ENCODE results near the gene MYO9A.

Gene MYO9A

DNA sequence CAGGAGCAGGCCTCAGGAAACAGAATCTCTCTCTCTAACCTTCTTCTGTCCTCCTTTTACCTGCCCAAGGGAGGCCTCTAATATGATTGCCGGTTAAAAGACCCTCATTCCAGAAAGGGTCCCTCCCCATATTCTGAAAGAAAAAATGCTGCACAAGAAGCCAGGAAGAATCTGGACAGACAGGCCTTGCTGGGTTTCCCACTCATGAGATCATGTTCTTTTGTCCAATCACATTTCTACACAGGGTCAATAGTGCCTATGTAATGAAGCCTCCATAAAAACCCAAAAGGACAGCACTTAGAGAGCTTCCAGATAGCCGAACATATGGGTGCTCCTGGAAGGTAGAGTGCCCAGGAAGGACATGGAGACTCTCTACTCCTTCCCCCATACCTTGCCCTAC is 146.0 kb downstream of the MYO9A start:
- Mint-ChIP-seq H3K27ac (no peak overlapping the region), H3K36me3 (ENCODE audit: low read depth) (no peaks in the 10 kb centered on the region), H3K9me3 (no peaks in the 10 kb centered on the region), H3K4me1 (ENCODE audit: low read depth) (no peaks in the 10 kb centered on the region), H3K27me3 (ENCODE audit: low read depth) (no peaks in the 10 kb centered on the region), H3K4me3 (no peak overlapping the region)
- DNase-seq (ENCODE audit: low spot score) = no peak

- Mint-ChIP-seq H3K27me3 (ENCODE audit: low read depth) (no peaks in the 10 kb centered on the region), H3K27ac (no peak overlapping the region), H3K36me3 (ENCODE audit: low read depth) (no peaks in the 10 kb centered on the region), H3K4me3 (no peak overlapping the region), H3K4me1 (ENCODE audit: low read depth) (no peaks in the 10 kb centered on the region), H3K9me3 (no peaks in the 10 kb centered on the region)
- DNase-seq (ENCODE audit: low spot score) = no peak
Measured at GRCh38 chr15:71970435-71970834, 147.5 kb downstream of the MYO9A start.

DNA sequence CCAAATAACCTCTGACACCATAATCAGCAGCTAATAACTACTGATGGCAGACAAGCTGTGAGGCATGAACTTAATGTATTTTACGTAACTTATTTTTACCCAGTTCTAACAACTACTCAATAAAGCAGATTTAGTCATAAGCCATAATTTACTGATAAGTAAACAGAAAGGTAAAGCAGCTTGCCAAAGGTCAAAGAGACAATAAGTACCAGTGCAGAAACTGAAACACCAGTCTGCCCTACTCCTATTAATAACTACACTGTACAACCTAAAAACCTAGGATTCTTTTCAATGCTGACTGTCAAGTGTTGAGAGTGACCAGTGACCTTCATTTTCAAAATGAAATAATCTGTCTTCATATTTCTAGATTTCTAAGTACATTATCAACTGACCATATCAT is 155.4 kb downstream of the MYO9A start:
- DNase-seq (ENCODE audit: low spot score) = no peak
- Mint-ChIP-seq H3K27ac (no peak overlapping the region), H3K9me3 (no peaks in the 10 kb centered on the region), H3K4me1 (ENCODE audit: low read depth) (no peaks in the 10 kb centered on the region), H3K36me3 (ENCODE audit: low read depth) (no peaks in the 10 kb centered on the region), H3K27me3 (ENCODE audit: low read depth) (no peaks in the 10 kb centered on the region), H3K4me3 (no peak overlapping the region)

- H3K36me3 Mint-ChIP-seq (ENCODE audit: low read depth) = no peaks in the 10 kb centered on the region
- no peaks in the 10 kb centered on the region for H3K9me3 Mint-ChIP-seq
- no peak overlapping the region for H3K27ac Mint-ChIP-seq
- no peak for DNase-seq (ENCODE audit: low spot score)
- H3K4me3 Mint-ChIP-seq = no peak overlapping the region
- no peaks in the 10 kb centered on the region for H3K27me3 Mint-ChIP-seq (ENCODE audit: low read depth)
- H3K4me1 Mint-ChIP-seq (ENCODE audit: low read depth) = peaks cover 1% of the 10 kb centered on the region
Measured at GRCh38 chr15:71957026-71957425, 160.9 kb downstream of the MYO9A start.

DNA sequence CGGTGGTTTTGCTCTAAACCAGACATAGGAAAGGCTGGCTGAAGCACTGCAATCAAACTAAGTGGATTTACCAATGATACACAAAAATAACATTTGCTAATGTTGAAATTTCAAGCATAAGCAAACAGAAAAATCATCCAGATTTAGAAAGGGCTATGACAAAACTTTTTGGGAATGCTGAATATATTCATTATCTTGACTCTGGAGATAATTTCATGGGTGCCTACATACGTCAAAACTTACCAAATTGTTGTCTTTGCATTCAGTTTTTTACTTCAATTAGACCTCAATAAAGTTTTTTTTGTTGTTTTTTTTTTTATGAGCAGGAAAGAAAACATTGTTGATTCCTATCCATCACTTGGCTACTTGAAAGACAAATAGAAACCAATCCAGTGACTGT is 166.8 kb downstream of the MYO9A start:
- H3K4me1 Mint-ChIP-seq (ENCODE audit: low read depth) = peaks cover 1% of the 10 kb centered on the region
- no peaks in the 10 kb centered on the region for H3K9me3 Mint-ChIP-seq
- no peak overlapping the region for H3K4me3 Mint-ChIP-seq
- no peaks in the 10 kb centered on the region for H3K36me3 Mint-ChIP-seq (ENCODE audit: low read depth)
- DNase-seq (ENCODE audit: low spot score) = no peak
- H3K27me3 Mint-ChIP-seq (ENCODE audit: low read depth) = no peaks in the 10 kb centered on the region
- no peak overlapping the region for H3K27ac Mint-ChIP-seq

GRCh38 chr15:71945012-71945411 is 172.9 kb downstream of the MYO9A start:
- Mint-ChIP-seq H3K27me3 (ENCODE audit: low read depth) (no peaks in the 10 kb centered on the region), H3K27ac (no peak overlapping the region), H3K9me3 (no peaks in the 10 kb centered on the region), H3K4me3 (no peak overlapping the region), H3K36me3 (ENCODE audit: low read depth) (no peaks in the 10 kb centered on the region), H3K4me1 (ENCODE audit: low read depth) (no peaks in the 10 kb centered on the region)
- DNase-seq (ENCODE audit: low spot score) = no peak

DNA sequence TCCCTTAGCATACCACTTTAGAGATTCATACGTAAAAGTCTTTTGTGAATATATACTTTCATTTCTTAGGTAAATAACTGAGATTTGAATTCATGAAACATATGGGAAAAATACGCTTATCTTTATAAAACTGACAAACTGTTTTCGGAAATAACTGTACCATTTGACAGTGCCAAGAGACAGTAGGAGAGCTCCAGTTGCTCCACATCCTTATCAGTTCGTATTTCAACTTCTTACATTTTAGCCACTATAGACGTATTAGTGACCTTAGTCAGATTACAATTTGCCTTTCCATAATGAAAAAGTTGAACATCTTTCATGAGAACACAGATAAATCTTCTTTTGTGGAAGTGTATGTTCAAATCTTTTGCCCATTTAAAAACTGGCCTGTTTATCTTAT is 174.1 kb downstream of the MYO9A start:
- Mint-ChIP-seq H3K9me3 (no peaks in the 10 kb centered on the region), H3K4me3 (no peak overlapping the region), H3K4me1 (ENCODE audit: low read depth) (no peaks in the 10 kb centered on the region), H3K27ac (no peak overlapping the region), H3K36me3 (ENCODE audit: low read depth) (no peaks in the 10 kb centered on the region), H3K27me3 (ENCODE audit: low read depth) (no peaks in the 10 kb centered on the region)
- DNase-seq (ENCODE audit: low spot score) = no peak

GRCh38 chr15:71939981-71940588 is 177.9 kb downstream of the MYO9A start:
- H3K27ac Mint-ChIP-seq = no peak overlapping the region
- no peaks in the 10 kb centered on the region for H3K27me3 Mint-ChIP-seq (ENCODE audit: low read depth)
- peaks cover 2% of the 10 kb centered on the region for H3K36me3 Mint-ChIP-seq (ENCODE audit: low read depth)
- H3K4me1 Mint-ChIP-seq (ENCODE audit: low read depth) = no peaks in the 10 kb centered on the region
- H3K4me3 Mint-ChIP-seq = no peak overlapping the region
- no peaks in the 10 kb centered on the region for H3K9me3 Mint-ChIP-seq
- DNase-seq (ENCODE audit: low spot score) = no peak

GRCh38 chr15:71937650-71938311 is 180.2 kb downstream of the MYO9A start:
- no peaks in the 10 kb centered on the region for H3K4me1 Mint-ChIP-seq (ENCODE audit: low read depth)
- peaks cover 8% of the 10 kb centered on the region for H3K36me3 Mint-ChIP-seq (ENCODE audit: low read depth)
- H3K27ac Mint-ChIP-seq = no peak overlapping the region
- H3K27me3 Mint-ChIP-seq (ENCODE audit: low read depth) = no peaks in the 10 kb centered on the region
- no peaks in the 10 kb centered on the region for H3K9me3 Mint-ChIP-seq
- H3K4me3 Mint-ChIP-seq = no peak overlapping the region
- no peak for DNase-seq (ENCODE audit: low spot score)

DNA sequence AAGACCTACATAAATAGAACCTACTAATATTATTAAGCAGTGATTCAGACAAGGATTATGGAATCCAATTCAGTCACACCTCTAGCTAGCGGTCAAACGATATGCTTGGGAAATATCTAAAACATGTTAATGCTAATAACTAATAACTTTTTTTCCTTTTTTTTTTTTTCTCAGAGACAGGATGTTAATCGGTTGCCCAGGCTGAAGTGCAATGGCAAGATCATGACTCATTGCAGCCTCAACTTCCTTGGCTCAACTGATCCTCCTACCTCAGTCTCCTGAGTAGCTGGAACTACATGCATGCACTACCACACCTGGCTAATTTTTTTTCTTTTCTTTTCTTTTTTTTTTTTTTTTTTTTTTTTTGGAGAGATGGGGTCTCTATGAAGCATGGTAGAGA is 183.5 kb downstream of the MYO9A start:
- Mint-ChIP-seq H3K27me3 (ENCODE audit: low read depth) (no peaks in the 10 kb centered on the region), H3K36me3 (ENCODE audit: low read depth) (peaks cover 27% of the 10 kb centered on the region), H3K4me1 (ENCODE audit: low read depth) (no peaks in the 10 kb centered on the region), H3K9me3 (peaks cover 25% of the 10 kb centered on the region), H3K4me3 (no peak overlapping the region), H3K27ac (no peak overlapping the region)
- DNase-seq (ENCODE audit: low spot score) = no peak

DNA sequence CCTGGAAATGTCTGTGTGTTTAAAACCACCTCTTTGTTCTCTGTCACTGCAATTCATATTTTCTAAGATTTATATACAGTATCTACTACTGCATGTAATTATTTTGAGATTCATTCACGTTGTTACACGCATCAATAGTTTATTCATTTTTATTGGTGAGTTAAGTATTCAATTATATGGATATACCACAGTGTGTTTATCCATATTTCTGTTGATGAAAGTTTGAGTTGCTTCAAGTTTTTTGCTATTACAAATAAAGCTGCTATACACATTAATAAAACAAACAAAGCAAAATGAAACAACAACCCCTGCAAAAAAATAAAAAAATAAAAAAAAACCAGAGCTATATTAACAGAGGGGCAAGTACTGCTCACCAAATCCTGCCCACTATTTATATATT is 185.3 kb downstream of the MYO9A start:
- no peaks in the 10 kb centered on the region for H3K27me3 Mint-ChIP-seq (ENCODE audit: low read depth)
- H3K4me3 Mint-ChIP-seq = no peak overlapping the region
- peaks cover 27% of the 10 kb centered on the region for H3K36me3 Mint-ChIP-seq (ENCODE audit: low read depth)
- no peaks in the 10 kb centered on the region for H3K4me1 Mint-ChIP-seq (ENCODE audit: low read depth)
- H3K27ac Mint-ChIP-seq = no peak overlapping the region
- DNase-seq (ENCODE audit: low spot score) = no peak
- peaks cover 25% of the 10 kb centered on the region for H3K9me3 Mint-ChIP-seq

- Mint-ChIP-seq H3K4me1 (ENCODE audit: low read depth) (no peaks in the 10 kb centered on the region), H3K9me3 (peaks cover 25% of the 10 kb centered on the region), H3K27me3 (ENCODE audit: low read depth) (no peaks in the 10 kb centered on the region), H3K36me3 (ENCODE audit: low read depth) (peaks cover 27% of the 10 kb centered on the region), H3K4me3 (no peak overlapping the region), H3K27ac (no peak overlapping the region)
- no peak for DNase-seq (ENCODE audit: low spot score)
Measured at GRCh38 chr15:71931261-71931660, 186.7 kb downstream of the MYO9A start.

DNA sequence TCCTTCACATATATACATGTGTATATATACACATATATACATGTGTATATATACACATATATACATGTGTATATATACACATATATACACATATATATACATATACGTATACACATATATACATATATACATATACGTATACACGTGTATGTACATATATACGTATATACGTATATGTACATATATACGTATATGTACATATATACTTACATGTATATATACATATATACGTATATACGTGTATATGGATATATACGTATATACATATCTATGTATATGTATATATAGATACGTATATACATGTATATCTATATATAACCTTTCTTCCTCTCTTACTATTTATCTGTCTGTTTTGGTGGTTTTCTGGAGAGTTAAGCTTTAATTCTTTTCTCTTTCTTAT is 192.8 kb downstream of the MYO9A start:
- no peaks in the 10 kb centered on the region for H3K4me1 Mint-ChIP-seq (ENCODE audit: low read depth)
- H3K36me3 Mint-ChIP-seq (ENCODE audit: low read depth) = peaks cover 3% of the 10 kb centered on the region
- no peak overlapping the region for H3K27ac Mint-ChIP-seq
- peaks cover 5% of the 10 kb centered on the region for H3K9me3 Mint-ChIP-seq
- no peaks in the 10 kb centered on the region for H3K27me3 Mint-ChIP-seq (ENCODE audit: low read depth)
- DNase-seq (ENCODE audit: low spot score) = no peak
- H3K4me3 Mint-ChIP-seq = no peak overlapping the region

GRCh38 chr15:71921191-71921590 is 196.8 kb downstream of the MYO9A start:
- no peaks in the 10 kb centered on the region for H3K4me1 Mint-ChIP-seq (ENCODE audit: low read depth)
- no peak overlapping the region for H3K4me3 Mint-ChIP-seq
- no peaks in the 10 kb centered on the region for H3K27me3 Mint-ChIP-seq (ENCODE audit: low read depth)
- H3K36me3 Mint-ChIP-seq (ENCODE audit: low read depth) = no peaks in the 10 kb centered on the region
- DNase-seq (ENCODE audit: low spot score) = no peak
- no peak overlapping the region for H3K27ac Mint-ChIP-seq
- H3K9me3 Mint-ChIP-seq = no peaks in the 10 kb centered on the region

DNA sequence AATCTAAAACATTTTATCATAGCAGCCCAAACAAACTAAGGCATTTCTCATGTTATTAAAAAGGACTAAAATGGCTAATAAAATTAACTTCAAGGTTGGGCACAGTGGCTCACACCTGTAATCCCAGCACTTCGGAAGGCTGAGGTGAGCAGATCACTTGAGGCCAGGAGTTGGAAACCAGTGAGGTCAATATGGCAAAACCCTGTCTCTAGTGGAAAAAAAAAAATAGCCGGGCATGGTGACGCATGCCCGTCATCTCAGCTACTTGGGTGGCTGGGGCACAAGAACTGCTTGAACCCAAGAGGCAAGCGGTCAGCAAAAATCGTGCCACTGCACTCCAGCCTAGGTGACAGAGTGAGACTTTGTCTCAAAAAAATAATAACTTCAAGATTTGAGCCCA is 197.4 kb downstream of the MYO9A start:
- Mint-ChIP-seq H3K4me1 (ENCODE audit: low read depth) (no peaks in the 10 kb centered on the region), H3K36me3 (ENCODE audit: low read depth) (no peaks in the 10 kb centered on the region), H3K9me3 (no peaks in the 10 kb centered on the region), H3K27ac (no peak overlapping the region), H3K27me3 (ENCODE audit: low read depth) (no peaks in the 10 kb centered on the region), H3K4me3 (no peak overlapping the region)
- no peak for DNase-seq (ENCODE audit: low spot score)
